A673 (cell line): ENCODE data around the gene SLC4A2. TPM values are rescaled to one million over a fixed set of nuclear protein-coding genes. Genes with fewer than 3 reads are reported as not detected.
"Not testable (repeated sequence)": the region's sequence is repeated elsewhere in the genome, so short reads cannot be mapped to it uniquely, and the experiment has no call there.

ENCODE experiments used
- BruUV-seq: library from RNA; stranded (reverse); fragments of 400-500 nt; replicated peaks from 2 replicates; lab custom pipeline; 2021; lab: Mats Ljungman, UMichigan
- CTCF ChIA-PET: fragments of 300-600 bp; sonication (Branson Sonifier 250); formaldehyde crosslinking; loops from one replicate; lab custom pipeline; 2022; ENCODE audit warnings: antibody characterized with exemption; lab: Charles Lee
- POLR2A ChIA-PET: fragments of 300-600 bp; sonication (Branson Sonifier 250); formaldehyde crosslinking; loops from one replicate; lab custom pipeline; 2022; ENCODE audit warnings: antibody characterized with exemption; ENCODE audit not compliant: low non-redundant PET; lab: Charles Lee
- DNase-seq: peaks from one replicate; pipeline ENCODE4 v3.0.0-alpha.2; 2015; ENCODE audit warnings: low spot score
- H3K27ac ChIP-seq: fragments of 200-600 bp; sonication (generic); 2 replicates; pipeline ENCODE4 v1.5.1; 2016; ENCODE audit warnings: mixed run types, low read depth, mild to moderate bottlenecking, mixed read lengths, antibody characterized with exemption, low read length; ENCODE audit not compliant: poor library complexity, severe bottlenecking
- H3K27me3 ChIP-seq: fragments of 200-600 bp; sonication (generic); replicated peaks from 2 replicates; pipeline ENCODE4 v1.6.1; 2017; ENCODE audit warnings: mixed run types, low read depth, mild to moderate bottlenecking, mixed read lengths, antibody characterized with exemption, low read length; ENCODE audit not compliant: insufficient read depth, poor library complexity
- H3K36me3 ChIP-seq: fragments of 200-600 bp; sonication (generic); 2 replicates; pipeline ENCODE4 v1.6.1; 2016; ENCODE audit warnings: mixed run types, mild to moderate bottlenecking, mixed read lengths, antibody characterized with exemption, low read length; ENCODE audit not compliant: insufficient read depth, poor library complexity, severe bottlenecking
- H3K4me1 ChIP-seq: fragments of 200-600 bp; sonication (generic); 2 replicates; pipeline ENCODE4 v1.6.1; 2017; ENCODE audit warnings: mixed run types, mild to moderate bottlenecking, mixed read lengths, antibody characterized with exemption, low read length; ENCODE audit not compliant: insufficient read depth, poor library complexity, severe bottlenecking
- H3K4me3 ChIP-seq: fragments of 200-600 bp; sonication (generic); 2 replicates; pipeline ENCODE4 v1.5.1; 2016; ENCODE audit warnings: low read depth, mixed run types, mild to moderate bottlenecking, mixed read lengths, low read length; ENCODE audit not compliant: poor library complexity, severe bottlenecking
- H3K9me3 ChIP-seq: fragments of 200-600 bp; sonication (generic); 2 replicates; pipeline ENCODE4 v1.6.1; 2016; ENCODE audit warnings: mixed run types, low read depth, mild to moderate bottlenecking, mixed read lengths, antibody characterized with exemption, low read length; ENCODE audit not compliant: poor library complexity, severe bottlenecking
- EZH2 ChIP-seq: fragments of 200-600 bp; sonication (generic); IDR thresholded peaks from 2 replicates; pipeline ENCODE4 v1.6.1; 2017; ENCODE audit warnings: borderline replicate concordance, low read depth, mild to moderate bottlenecking, mixed read lengths, antibody characterized with exemption, low read length; ENCODE audit not compliant: poor library complexity, severe bottlenecking
- intact Hi-C: fragments of 100-400 bp; cut with micrococcal nuclease; formaldehyde crosslinking; loops from one replicate; pipeline ENCODE4 v1.10.0; 2022; ENCODE audit not compliant: unreplicated experiment
- total RNA-seq: library from RNA; stranded (reverse); gene quantifications from 2 replicates; pipeline ENCODE4 v1.2.3, GENCODE V29; 2021
- TF ChIP-seq, protein P1 (sequence below): fragments of 300-800, 200-600 bp; sonication (generic); conservative IDR thresholded peaks from 2 replicates; pipeline ENCODE4 v1.5.1; 2017; ENCODE audit warnings: low read depth, mild to moderate bottlenecking, antibody characterized with exemption, low read length, moderate library complexity, mixed read lengths

Gene SLC4A2
- total RNA-seq, 1 experiment from 2014 or later: 222 TPM

DNA sequence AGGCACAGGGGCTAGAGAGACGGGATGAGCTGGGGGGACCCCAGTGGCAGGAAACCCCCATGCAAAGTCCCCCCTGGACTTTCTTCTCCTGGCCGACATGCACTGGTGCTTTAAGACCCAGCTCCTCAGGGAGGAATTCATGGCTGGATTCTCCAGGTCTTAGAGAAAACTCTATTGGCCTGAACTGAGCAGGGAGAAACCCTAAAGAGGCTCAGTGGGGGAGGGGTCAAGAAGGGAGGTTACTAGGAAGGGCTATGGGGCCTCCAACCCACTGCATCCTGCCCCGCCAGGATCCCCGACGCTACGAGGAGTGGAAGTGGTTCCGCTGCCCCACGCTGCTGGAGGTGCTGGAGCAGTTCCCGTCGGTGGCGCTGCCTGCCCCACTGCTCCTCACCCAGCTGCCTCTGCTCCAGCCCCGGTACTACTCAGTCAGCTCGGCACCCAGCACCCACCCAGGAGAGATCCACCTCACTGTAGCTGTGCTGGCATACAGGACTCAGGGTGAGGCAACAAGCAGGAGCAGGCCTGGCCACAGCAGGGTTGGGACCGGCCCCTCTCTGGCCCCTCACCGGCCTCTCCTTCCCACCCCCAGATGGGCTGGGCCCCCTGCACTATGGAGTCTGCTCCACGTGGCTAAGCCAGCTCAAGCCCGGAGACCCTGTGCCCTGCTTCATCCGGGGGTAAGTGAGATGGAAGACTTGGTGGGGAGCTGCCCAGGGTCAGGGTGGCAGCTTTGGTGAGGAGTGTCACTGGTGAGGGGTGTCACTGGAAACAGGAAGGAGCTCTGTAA is 48.9 kb upstream of the SLC4A2 start:
- ChIA-PET CTCF (interaction anchor here (0.6 kb wide), 1 partner anchor 9 kb away, joined by 3 read pairs; no protein-coding TSS in a partner anchor), POLR2A (no interaction called here)
- Histone ChIP-seq H3K27ac (no peak overlapping the region), H3K4me3 (no peak overlapping the region), H3K27me3 (no peaks in the 10 kb centered on the region), H3K9me3 (no peaks in the 10 kb centered on the region), H3K36me3 (no peaks in the 10 kb centered on the region), H3K4me1 (peaks cover 26% of the 10 kb centered on the region)
- BruUV-seq: no TSS peak
- intact Hi-C loops: loop anchor here (5.0 kb wide), 1 partner anchor 102 kb away; no protein-coding TSS in a partner anchor
- no peak for DNase-seq
- no peak for TF ChIP-seq EZH2
- TF ChIP-seq, protein P1, sequence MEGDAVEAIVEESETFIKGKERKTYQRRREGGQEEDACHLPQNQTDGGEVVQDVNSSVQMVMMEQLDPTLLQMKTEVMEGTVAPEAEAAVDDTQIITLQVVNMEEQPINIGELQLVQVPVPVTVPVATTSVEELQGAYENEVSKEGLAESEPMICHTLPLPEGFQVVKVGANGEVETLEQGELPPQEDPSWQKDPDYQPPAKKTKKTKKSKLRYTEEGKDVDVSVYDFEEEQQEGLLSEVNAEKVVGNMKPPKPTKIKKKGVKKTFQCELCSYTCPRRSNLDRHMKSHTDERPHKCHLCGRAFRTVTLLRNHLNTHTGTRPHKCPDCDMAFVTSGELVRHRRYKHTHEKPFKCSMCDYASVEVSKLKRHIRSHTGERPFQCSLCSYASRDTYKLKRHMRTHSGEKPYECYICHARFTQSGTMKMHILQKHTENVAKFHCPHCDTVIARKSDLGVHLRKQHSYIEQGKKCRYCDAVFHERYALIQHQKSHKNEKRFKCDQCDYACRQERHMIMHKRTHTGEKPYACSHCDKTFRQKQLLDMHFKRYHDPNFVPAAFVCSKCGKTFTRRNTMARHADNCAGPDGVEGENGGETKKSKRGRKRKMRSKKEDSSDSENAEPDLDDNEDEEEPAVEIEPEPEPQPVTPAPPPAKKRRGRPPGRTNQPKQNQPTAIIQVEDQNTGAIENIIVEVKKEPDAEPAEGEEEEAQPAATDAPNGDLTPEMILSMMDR: no peak

DNA sequence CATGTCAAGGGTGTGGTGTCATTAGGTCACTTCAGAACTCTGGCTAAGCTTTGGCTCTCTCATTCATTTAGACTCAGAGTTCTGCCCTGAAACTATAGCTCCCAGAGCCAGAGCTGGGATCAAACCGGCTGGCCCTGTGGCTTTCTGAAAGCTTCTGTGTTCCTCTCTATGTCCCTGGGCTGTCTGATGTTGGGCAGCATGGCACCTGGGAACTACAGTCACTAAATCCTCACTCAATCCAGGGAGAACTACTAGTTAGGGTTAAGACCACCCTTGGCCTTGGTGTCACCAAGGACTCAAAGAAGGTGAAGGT is 48.3 kb upstream of the SLC4A2 start:
- H3K4me1 ChIP-seq: peaks cover 26% of the 10 kb centered on the region
- ChIA-PET POLR2A (no interaction called here), CTCF (no interaction called here)
- H3K27me3 ChIP-seq: no peaks in the 10 kb centered on the region
- no peak for DNase-seq
- H3K4me3 ChIP-seq: no peak overlapping the region
- BruUV-seq: no TSS peak
- TF ChIP-seq, protein P1: no peak
- no peak for TF ChIP-seq EZH2
- H3K9me3 ChIP-seq: no peaks in the 10 kb centered on the region
- intact Hi-C loops: loop anchor here (5.0 kb wide), 1 partner anchor 101 kb away; no protein-coding TSS in a partner anchor
- no peaks in the 10 kb centered on the region for H3K36me3 ChIP-seq
- no peak overlapping the region for H3K27ac ChIP-seq

DNA sequence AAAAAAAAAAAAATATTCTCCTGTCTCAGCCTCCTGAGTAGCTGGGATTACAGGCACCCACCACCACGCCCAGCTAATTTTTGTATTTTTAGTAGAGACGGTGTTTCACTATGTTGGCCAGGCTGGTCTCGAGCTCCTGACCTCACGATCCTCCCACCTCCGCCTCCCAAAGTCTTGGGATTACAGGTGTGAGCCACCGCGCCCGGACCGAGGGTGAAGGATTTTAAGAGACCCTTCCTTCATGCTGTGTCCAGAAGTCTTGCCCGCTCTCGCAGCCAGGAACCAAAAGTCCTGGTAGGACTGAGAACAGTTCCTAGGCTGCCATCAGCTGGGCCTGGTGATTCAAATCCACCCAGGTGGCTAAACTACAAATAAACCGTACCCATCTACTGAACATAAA is 47.8 kb upstream of the SLC4A2 start:
- DNase-seq, POLR2A ChIA-PET, H3K27ac ChIP-seq, H3K9me3 ChIP-seq, BruUV-seq, H3K36me3 ChIP-seq, H3K4me3 ChIP-seq, H3K27me3 ChIP-seq: not testable (repeated sequence)
- intact Hi-C loops: loop anchor here (2.0 to 5.0 kb wide), 2 partner anchors 49 to 101 kb away; no protein-coding TSS in a partner anchor
- H3K4me1 ChIP-seq: peaks cover 26% of the 10 kb centered on the region
- CTCF ChIA-PET: interaction anchor here (0.6 kb wide), 1 partner anchor 66 kb away, joined by 3 read pairs; no protein-coding TSS in a partner anchor
